ENCODE data around the gene KAZN.

The KAZN gene

DNA sequence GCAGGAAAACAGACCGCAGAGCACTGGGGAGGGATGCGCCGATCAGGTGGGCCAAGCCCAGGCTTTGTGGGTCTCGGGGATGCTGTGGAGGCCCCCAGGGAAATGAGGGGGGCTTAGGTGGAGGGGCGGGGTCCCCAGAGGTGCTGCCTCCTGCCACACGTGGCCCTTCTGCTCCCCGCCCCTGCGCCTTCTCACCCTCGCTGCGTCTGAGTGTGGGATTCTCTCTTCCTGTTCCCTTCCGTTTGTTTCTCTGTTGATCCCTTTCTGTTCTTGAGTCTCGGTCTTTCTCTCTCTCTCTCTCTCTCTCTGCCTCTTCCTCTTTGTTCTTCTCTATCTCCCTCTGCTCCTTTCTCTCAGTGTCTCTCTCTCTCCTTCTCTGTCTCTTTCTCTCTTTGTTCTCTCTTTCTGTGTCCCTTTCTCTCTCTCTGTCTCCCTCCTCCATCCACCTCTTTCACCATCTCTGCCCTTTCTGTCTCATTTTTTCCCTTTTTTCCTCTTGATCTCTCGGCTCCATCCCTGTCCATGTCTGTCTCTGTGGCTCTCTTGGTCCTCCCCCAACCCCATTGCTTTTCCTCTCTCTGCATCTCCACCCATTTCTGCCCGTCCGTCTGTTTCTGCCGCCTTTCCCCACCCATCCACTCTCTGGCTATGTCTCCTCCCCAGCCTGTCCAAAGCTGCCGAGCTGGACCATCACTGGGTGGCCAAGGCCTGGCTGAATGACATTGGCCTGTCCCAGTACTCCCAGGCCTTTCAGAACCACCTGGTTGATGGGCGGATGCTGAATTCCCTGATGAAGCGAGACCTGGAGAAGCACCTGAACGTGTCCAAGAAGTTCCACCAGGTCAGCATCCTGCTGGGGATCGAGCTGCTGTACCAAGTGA lies 502.6 kb downstream of the KAZN start:
- TF ChIP-seq, protein P1, sequence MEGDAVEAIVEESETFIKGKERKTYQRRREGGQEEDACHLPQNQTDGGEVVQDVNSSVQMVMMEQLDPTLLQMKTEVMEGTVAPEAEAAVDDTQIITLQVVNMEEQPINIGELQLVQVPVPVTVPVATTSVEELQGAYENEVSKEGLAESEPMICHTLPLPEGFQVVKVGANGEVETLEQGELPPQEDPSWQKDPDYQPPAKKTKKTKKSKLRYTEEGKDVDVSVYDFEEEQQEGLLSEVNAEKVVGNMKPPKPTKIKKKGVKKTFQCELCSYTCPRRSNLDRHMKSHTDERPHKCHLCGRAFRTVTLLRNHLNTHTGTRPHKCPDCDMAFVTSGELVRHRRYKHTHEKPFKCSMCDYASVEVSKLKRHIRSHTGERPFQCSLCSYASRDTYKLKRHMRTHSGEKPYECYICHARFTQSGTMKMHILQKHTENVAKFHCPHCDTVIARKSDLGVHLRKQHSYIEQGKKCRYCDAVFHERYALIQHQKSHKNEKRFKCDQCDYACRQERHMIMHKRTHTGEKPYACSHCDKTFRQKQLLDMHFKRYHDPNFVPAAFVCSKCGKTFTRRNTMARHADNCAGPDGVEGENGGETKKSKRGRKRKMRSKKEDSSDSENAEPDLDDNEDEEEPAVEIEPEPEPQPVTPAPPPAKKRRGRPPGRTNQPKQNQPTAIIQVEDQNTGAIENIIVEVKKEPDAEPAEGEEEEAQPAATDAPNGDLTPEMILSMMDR (conservative IDR thresholded peaks at IDR 0.05; ENCODE audit: control insufficient read depth, insufficient read depth, low read depth, low read length), result no peak
- no peak for DNase-seq (ENCODE audit: low read depth)
- no peak overlapping the region for H3K4me3 ChIP-seq (ENCODE audit: control insufficient read depth, low read depth, low read length)

DNA sequence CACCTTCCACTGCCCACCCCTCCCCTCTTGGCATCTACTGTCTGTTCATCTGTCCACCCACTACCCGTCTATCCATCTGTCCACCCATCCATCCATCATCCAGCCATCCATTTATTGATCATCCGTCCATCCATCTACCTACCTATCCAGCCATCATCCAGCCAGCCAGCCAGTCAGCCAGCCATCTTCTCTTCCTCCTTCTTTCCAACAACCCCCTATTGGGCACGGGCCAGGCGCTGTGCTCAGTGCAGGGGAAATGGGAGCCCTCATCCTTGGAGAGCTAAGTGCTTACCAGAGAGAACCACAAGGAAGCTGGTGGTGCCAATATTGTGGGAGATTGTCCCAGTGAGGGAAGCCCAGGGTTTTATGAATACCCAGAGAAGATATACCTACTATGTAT lies 503.3 kb downstream of the KAZN start:
- DNase-seq (ENCODE audit: low read depth), result no peak
- TF ChIP-seq, protein P1 (conservative IDR thresholded peaks at IDR 0.05; ENCODE audit: control insufficient read depth, insufficient read depth, low read depth, low read length), result no peak
- H3K4me3 ChIP-seq (ENCODE audit: control insufficient read depth, low read depth, low read length), result no peak overlapping the region

DNA sequence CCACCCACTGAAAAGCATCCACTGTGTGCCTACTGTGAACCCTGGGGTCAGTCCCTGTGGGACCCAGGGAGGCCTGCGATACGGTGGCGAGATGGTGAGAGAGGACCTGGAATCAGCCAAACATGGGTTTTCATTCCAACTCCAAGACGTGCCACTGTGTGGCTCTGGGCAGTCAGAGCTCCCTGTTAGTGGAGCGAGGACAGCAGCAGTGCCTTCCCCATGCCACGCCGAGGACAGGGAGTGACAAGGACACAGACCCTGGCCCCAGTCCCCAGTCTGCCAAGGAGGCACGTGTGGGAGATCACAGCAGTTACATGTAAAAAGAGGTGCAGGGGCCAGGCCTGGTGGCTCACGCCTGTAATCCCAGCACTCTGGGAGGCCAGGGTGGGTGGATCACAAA lies 504.2 kb downstream of the KAZN start:
- no peak for DNase-seq (ENCODE audit: low read depth)
- H3K4me3 ChIP-seq (ENCODE audit: control insufficient read depth, low read depth, low read length), result no peak overlapping the region
- TF ChIP-seq, protein P1 (conservative IDR thresholded peaks at IDR 0.05; ENCODE audit: control insufficient read depth, insufficient read depth, low read depth, low read length), result no peak

DNA sequence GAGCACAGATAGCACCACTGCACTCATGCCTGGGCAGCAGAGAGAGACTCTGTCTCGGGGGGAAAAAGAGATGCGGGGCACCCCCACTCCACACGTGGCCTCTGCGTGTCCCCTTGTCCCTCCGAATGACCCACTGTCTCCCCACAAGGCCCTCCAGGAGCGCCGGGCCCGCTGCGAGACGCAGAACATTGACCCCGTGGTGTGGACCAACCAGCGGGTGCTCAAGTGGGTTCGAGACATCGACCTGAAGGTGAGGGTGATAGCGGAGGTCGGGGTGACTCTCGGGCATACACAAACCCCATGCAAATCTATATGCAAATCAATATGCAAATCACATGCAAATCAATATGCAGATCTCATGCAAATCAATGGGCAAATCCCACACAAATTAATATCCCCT lies 504.7 kb downstream of the KAZN start:
- TF ChIP-seq, protein P1 (conservative IDR thresholded peaks at IDR 0.05; ENCODE audit: control insufficient read depth, insufficient read depth, low read depth, low read length), result no peak
- H3K4me3 ChIP-seq (ENCODE audit: control insufficient read depth, low read depth, low read length), result no peak overlapping the region
- no peak for DNase-seq (ENCODE audit: low read depth)

DNA sequence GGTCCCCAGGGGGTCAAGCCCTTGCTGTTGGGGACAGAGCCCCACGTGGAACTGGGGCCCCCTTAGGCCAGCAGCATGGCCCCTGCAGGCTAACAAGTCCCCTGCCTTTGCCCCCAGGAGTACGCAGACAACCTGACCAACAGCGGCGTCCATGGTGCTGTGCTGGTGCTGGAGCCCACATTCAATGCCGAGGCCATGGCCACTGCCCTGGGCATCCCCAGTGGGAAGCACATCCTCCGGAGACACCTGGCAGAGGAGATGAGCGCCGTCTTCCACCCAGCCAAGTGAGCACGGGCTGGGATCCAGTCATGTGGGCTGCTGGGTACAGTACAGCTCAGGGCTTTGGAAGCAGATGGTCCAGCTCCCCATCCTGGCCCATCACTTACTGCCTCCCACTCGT lies 505.4 kb downstream of the KAZN start:
- TF ChIP-seq, protein P1 (conservative IDR thresholded peaks at IDR 0.05; ENCODE audit: control insufficient read depth, insufficient read depth, low read depth, low read length), result no peak
- no peak overlapping the region for H3K4me3 ChIP-seq (ENCODE audit: control insufficient read depth, low read depth, low read length)

DNA sequence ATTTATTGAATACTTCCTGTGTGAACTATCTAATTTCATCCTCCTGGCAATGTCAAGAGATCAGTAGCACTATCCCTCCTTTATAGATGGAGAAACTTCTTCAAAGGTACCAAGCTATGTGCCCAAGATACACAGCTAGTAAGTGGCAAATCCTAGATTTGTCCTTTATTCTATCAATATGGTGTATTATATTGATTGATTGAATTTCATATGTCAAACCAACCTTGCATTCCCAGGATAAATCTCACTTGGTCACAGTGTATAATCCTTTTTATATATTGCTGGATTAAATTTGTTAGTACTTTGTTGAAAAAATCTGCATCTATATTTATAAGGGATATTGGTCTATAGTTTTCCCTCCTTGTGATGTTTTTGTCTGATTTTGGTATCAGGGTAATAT lies 506.3 kb downstream of the KAZN start:
- TF ChIP-seq, protein P1 (conservative IDR thresholded peaks at IDR 0.05; ENCODE audit: control insufficient read depth, insufficient read depth, low read depth, low read length), result no peak
- DNase-seq (ENCODE audit: low read depth), result no peak
- no peak overlapping the region for H3K4me3 ChIP-seq (ENCODE audit: control insufficient read depth, low read depth, low read length)

More for the DNA sequence above, 505.4 kb downstream of the KAZN start:
- DNase-seq (ENCODE audit: low read depth), result no peak

All from fibroblast of mammary gland (primary cell).